OCI-LY3 (cell line): ENCODE results near the gene ZCCHC24.

Source experiments
- EZH2phosphoT487 ChIP-seq: fragments of 200-600 bp; shearing (Covaris generic); IDR thresholded peaks from 2 replicates; pipeline ENCODE4 v1.6.1; 2018; ENCODE audit warnings: antibody characterized with exemption, mixed run types, low read depth
- TF ChIP-seq, protein P1 (sequence below): fragments of 200-600, 300-600 bp; sonication (generic); IDR thresholded peaks from 2 replicates; pipeline ENCODE4 v1.5.1; 2014; ENCODE audit warnings: antibody characterized with exemption, low read length, low read depth

DNA sequence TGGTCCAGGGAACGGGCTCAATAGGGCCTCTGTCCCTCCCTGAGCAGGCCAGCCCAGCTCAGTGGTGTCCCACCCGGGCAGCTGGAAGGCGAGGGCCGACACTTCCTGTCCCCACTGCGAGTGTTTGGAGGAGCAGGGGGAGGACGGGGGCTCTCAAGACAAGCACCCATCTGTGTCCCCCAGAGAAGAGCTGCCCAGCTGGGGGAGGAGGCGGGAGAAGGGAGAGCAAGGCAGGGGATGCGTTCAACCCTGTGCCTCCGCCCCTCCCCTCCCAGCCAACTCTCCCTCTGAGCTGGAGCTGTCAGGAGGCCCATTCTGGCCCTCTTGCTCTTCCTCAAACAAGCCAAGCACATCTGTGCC lies 35.7 kb downstream of the ZCCHC24 start:
- TF ChIP-seq, protein P1, sequence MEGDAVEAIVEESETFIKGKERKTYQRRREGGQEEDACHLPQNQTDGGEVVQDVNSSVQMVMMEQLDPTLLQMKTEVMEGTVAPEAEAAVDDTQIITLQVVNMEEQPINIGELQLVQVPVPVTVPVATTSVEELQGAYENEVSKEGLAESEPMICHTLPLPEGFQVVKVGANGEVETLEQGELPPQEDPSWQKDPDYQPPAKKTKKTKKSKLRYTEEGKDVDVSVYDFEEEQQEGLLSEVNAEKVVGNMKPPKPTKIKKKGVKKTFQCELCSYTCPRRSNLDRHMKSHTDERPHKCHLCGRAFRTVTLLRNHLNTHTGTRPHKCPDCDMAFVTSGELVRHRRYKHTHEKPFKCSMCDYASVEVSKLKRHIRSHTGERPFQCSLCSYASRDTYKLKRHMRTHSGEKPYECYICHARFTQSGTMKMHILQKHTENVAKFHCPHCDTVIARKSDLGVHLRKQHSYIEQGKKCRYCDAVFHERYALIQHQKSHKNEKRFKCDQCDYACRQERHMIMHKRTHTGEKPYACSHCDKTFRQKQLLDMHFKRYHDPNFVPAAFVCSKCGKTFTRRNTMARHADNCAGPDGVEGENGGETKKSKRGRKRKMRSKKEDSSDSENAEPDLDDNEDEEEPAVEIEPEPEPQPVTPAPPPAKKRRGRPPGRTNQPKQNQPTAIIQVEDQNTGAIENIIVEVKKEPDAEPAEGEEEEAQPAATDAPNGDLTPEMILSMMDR = no peak
- no peak for TF ChIP-seq EZH2phosphoT487
